Occipital lobe (tissue), 2 donors: ENCODE measurements around the gene KRT3. TPM values are rescaled to one million over a fixed set of nuclear protein-coding genes. Genes with fewer than 3 reads are reported as not detected.

Experiments
- DNase-seq: peaks from one replicate; lab custom pipeline; 2025; lab: John Stamatoyannopoulos, UW
- total RNA-seq: library from RNA; depleted of rRNA; stranded (reverse); fragments of >200 nt; gene quantifications from one replicate; pipeline ENCODE4 v1.2.3, GENCODE V29; 2014

KRT3 gene
- total RNA-seq, 1 donor from 2014 or later = not detected

DNA sequence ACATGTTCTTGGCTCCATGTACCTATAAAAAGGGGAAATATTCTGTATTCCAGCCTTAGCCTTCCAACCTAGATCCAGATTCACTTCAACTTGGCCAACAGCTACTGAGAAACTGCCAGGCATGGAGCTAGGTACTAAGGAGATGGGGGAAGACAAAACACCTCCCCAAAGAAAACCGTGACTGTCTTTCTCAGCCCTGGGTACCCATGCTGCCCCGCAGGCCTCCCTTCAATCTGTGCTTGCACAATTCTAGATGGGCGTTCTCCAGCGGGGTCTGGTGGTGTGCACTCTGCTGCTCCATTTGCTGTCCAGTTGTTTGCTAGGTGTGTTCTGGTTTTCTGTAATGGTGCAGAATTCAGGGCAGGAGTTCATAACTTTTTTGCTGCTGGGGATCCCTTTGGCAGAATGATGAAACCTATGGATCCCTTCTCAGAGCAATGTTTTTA is 18.8 kb upstream of the KRT3 start:
- no peak for DNase-seq

- DNase-seq = no peak
These were observed 18.2 kb upstream of the KRT3 start, which contains the start of gene KRT4 for GRCh38 chr12:52813885-52814709. KRT4 (minus strand) TSS chr12:52814116; CDS start chr12:52814058, 58 bp downstream.

DNA sequence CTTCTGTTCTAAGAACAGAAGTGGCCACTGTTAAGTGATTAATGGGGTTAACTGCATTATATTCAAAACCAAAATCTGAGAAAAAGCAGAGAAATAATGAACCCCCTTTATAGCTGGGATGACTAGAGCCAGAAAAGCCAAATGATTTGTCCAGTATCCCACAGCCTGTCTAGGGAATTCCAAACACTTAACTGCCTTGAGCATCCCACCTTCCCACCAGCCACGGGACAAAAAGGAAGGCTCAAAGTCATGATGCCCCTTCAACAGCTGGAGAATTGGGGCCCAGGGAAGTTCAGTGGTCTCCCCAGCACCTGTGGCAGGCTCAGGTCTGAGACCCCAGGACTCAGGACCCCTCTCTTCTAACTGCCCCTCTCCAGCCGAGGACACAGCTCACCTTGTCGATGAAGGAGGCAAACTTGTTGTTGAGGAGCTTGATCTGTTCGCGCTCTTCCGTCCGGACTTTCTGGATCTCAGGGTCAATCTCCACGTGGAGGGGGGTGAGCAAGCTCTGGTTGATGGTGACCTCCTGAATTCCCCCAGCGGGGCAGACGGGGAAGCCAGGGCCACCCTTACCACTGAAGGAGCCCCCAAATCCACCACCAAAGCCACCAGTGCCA is 17.4 kb upstream of the KRT3 start:
- no peak for DNase-seq

DNA sequence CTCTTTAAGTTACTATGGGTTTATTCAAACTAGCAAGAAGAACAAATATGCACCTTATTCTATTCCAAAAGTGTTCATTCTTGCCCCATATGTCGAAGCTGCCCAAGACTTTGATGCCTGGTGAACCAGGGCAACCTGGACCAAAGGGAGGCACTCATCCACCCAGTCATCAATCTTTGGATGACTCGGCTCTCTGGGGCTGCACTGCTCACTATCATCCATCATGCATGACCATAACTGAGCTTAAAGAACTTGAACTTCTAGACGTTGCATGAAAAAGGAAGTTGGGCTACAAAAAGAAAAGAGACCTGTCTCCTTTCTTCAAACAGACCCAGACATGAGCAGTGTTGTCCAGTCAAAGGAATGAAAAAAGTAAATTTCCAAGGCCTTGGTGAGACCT is 16.8 kb upstream of the KRT3 start:
- no peak for DNase-seq

DNA sequence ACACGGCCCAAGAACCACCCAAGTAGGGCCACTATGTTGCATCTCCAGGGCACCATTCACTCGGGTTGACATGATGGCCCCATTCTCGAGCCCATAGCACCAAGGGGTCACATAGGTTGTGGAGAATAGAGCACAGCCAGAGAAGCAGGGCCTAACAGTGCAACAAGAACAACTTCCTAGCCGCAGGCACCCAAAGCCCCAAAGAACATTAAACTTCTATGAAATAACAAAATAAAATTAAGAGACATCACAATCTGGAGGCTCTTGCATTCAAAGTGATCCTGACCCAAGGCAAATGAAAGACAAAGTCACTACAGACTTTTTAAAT is 16.1 kb upstream of the KRT3 start:
- no peak for DNase-seq

DNA sequence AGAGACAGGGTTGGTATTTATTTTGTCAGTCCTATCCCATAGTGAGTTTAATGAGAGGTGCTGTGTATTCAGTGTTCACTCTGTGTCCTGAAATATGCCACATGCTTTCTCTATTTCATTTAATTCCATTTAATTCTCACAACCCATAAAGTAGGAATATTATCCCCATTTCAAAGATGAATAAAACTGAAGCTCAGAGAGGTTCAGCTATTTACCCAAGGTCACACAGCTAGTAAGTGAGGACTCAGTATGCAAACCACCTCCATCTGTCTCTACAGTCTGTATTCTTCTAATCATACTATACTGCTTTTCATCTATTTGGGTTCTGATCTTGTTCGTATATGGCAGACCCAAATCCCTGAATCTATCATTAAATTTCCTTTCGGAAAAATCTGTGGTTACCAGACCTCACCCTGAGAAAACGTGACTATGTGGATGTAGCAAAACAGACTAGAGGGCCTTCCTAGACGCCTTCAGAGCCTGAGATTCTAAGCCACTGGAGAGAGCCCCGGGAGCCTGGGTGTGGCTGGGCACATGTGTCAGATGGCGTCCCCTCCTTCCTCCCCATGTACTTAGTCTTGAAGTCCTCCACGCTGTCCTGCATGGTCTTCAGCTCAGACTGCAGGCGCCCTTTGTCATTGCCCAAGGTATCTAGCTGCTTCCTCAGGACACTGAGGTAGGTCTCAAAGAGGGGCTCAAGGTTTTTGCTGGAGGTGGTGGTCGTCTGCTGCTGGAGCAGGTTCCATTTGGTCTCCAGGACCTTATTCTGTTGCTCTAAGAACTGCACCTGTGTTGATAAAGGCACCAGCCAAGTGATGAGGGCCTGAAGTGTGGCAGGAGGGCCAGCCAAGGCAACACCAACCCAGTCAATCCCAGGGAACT is 15.5 kb upstream of the KRT3 start:
- no peak for DNase-seq

- DNase-seq = no peak
These were observed 14.6 kb upstream of the KRT3 start for GRCh38 chr12:52810554-52810953.

- DNase-seq = no peak
These were observed 13.2 kb upstream of the KRT3 start for GRCh38 chr12:52809166-52809565.

DNA sequence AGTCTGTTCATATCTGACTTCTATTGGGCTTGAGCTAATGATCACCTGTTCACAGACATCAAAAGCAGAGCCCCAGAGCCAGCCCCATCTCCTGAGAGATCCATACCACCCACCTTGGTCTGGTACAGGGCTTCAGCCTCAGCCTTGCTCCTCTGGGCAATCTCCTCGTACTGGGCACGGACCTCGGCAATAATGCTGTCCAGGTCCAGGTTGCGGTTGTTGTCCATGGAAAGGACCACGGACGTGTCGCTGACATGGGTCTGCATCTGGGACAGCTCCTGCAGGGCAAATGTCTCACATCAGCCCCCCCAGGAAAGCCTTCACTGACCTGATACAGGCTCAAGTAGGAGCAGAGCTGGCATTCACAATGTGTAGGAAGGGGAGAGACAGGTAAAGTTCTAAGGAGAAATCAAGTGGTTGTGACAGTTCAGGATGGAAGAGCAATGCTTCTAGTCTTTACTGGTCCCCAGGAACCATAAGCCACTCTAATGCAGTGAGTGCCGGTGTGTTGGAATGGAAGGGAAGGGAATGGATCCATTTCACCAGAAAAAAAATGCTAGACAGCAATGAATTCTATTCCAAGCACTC is 12.8 kb upstream of the KRT3 start:
- no peak for DNase-seq

DNA sequence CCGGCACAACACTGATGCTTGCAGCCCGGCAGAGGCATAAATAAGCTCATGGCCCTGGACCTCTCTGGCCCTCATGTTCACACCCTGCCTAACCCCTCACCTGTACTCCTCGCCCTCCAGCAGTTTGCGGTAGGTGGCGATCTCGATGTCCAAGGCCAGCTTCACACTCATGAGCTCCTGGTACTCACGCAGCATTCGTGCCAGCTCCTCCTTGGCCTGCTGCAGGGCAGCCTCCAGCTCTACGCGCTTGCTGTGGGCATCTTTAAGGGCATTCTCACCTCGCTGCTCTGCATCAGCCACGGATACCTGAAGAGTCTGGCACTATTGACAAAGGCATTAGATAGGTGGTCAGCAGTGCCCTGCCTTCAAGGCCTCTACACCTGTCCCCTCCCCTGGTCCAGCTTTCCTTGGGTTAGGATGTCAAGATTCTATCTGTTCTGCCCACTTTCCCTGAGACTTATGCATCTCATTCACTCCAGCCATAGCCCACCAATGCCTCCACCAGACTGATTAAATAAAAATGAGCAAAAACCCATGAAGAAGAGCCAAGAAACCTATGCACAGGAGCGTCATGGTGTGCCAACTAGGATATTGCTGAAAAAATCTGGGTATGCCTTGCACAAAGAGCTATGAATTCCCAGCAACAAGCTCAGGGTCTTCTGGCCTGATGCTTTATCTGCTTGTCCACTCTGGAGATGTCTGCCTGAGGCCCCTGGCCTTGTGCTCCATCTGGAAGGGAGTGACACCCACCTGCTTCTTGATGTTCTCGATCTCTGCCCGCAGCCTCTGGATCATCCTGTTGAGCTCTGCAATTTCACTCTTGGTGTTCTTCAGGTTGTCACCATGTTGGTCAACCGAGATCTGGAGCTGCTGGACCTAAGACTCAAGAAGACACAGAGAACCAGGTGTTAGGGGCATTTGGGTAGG is 11.9 kb upstream of the KRT3 start:
- DNase-seq = no peak

GRCh38 chr12:52806821-52807543 is 11.1 kb upstream of the KRT3 start:
- no peak for DNase-seq

- no peak for DNase-seq
These were observed 10.4 kb upstream of the KRT3 start for GRCh38 chr12:52806169-52806811.

- DNase-seq = no peak
These were observed 9.8 kb upstream of the KRT3 start for GRCh38 chr12:52805739-52806138.

GRCh38 chr12:52805000-52805399 is 9.1 kb upstream of the KRT3 start:
- no peak for DNase-seq

GRCh38 chr12:52802442-52802841 is 6.5 kb upstream of the KRT3 start:
- no peak for DNase-seq

DNA sequence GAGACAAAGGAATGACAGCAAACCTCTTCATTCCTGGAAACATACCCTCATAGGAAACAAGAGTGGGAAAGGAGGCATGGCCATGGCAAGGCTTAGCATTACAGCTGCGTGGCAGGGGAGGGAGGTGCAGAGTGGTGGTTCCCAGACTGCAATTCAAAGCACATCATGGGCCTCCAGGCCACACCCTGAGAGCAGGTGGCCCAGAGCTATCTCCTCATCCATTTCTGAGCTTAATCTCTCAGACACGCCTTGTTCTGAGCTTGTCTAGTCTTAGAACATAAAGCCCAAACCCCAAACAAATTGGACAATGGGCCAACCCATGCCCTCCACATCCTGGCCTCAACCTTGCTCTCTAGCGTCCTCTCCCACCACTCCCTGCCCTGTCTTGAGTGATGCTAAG is 5.9 kb upstream of the KRT3 start:
- no peak for DNase-seq

DNA sequence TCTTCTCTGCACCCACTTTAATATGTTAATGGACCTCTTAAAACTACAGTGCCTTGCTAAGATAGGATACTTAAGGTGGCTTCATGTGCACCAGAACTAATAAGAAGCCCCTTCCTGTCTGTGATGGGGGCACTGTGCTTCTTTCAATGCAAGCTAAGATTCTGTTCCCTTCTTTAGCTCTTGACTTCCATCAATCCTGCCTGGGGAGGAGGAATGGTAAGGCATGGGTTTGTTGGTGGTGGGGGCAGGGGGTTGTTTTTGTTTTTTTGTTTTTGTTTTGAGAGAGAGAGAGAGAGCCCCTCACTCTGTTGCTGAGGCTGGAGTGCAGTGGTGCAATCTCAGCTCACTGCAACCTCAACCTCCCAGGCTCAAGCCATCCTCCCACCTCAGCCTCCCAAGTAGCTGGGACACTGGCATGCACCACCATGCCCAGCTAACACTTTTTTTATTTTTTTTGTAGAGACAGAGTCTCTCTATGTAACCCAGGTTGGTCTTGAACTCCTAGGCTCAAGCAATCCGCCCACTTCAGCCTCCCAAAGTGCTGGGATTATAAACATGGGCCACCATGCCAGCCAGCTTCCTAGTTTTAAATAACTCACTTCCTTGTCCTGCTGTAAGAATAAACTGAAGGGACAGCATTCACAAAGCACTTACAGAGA is 4.5 kb upstream of the KRT3 start:
- no peak for DNase-seq

- no peak for DNase-seq
These were observed 3.7 kb upstream of the KRT3 start for GRCh38 chr12:52799505-52800211.
